Muscle layer of colon (tissue), 2 donors: ENCODE results near the gene APOM.

ENCODE experiments used
- H3K27ac ChIP-seq: one replicate; pipeline ENCODE4 v1.7.0; 2013; ENCODE audit warnings: low read depth, mild to moderate bottlenecking, low read length, moderate library complexity
- H3K27me3 ChIP-seq, 2 donors: one replicate each; pipeline ENCODE4 v1.7.0; 2013; ENCODE audit warnings: low read length in 2 of 2, mild to moderate bottlenecking in 2 of 2; ENCODE audit not compliant: insufficient read depth in 2 of 2, control insufficient read depth in 1 of 2
- H3K36me3 ChIP-seq: one replicate; pipeline ENCODE4 v1.7.0; 2013; ENCODE audit warnings: mild to moderate bottlenecking, low read length; ENCODE audit not compliant: insufficient read depth
- H3K4me1 ChIP-seq: one replicate; pipeline ENCODE4 v1.7.0; 2013; ENCODE audit warnings: mild to moderate bottlenecking, low read length; ENCODE audit not compliant: insufficient read depth
- H3K4me3 ChIP-seq, 2 donors: one replicate each; pipeline ENCODE4 v1.7.0; 2013; ENCODE audit warnings: low read length in 2 of 2, low read depth in 1 of 2, mild to moderate bottlenecking in 1 of 2, moderate library complexity in 1 of 2
- H3K9ac ChIP-seq: one replicate; pipeline ENCODE4 v1.7.0; 2013; ENCODE audit warnings: low read length
- H3K9me3 ChIP-seq: one replicate; pipeline ENCODE4 v1.7.0; 2013; ENCODE audit warnings: mild to moderate bottlenecking, low read length
- donor health status: abdominal sarcoma.
- donor health status: Adenocarcinoma of cecum.

APOM gene

DNA sequence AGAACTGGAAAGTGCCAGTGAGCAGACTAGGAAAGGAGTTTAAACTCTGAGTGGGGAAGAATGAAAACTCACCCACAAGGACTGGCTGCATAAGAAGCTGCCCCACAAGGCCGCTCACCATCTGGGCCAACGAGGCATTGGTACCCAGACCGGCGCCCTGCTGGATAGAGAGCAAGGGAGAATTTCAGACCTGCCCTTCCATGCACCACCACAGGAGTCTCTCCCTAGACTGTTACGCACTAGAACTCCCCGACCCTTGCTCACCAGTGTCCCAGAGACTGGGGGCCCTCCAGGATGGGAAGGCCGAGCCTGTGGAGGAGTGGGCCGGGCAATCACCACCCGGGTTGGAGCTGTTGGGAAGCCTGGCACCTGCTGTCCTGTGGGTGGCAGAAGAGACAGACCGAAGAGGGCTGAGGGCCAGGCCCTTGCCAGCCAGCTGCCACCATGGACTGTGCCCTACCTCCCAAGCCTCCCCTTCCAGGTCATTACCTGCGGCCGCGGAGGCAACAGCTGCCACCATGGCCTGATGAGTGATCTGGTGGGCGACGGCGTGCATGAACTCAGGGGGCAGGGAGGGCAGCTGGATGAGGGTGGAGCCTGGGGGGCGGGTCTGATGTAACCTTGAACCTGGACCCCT lies 11.8 kb upstream of the APOM start:
- Histone ChIP-seq H3K4me3 (no peak overlapping the region), H3K9me3 (no peaks in the 10 kb centered on the region), H3K9ac (no peak overlapping the region), H3K4me1 (no peaks in the 10 kb centered on the region), H3K27ac (no peak overlapping the region), H3K36me3 (peaks cover 89% of the 10 kb centered on the region), H3K27me3 (no peaks in the 10 kb centered on the region)

DNA sequence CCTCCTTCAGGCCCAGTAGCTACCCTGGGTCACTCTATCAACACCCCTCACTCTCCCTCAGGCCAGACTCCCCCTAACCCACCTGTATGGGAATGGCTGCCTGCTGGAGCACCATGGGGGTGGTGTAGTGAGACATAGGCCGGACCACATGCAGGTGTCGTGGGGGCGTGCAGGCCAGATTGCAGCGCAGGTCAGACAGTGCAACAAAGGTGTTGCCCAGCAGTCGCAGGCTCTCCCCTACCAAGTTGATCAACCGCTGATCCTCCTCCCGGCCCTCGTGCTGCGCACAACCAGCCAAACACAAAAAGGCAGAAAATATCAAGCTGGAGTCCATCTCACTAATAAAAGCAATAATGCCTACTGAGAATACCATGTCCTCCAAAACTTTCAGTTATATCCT lies 10.4 kb upstream of the APOM start:
- no peaks in the 10 kb centered on the region for H3K27me3 ChIP-seq
- H3K4me1 ChIP-seq, result no peaks in the 10 kb centered on the region
- H3K9me3 ChIP-seq, result no peaks in the 10 kb centered on the region
- no peak overlapping the region for H3K4me3 ChIP-seq
- peaks cover 90% of the 10 kb centered on the region for H3K36me3 ChIP-seq
- no peak overlapping the region for H3K27ac ChIP-seq
- no peak overlapping the region for H3K9ac ChIP-seq

DNA sequence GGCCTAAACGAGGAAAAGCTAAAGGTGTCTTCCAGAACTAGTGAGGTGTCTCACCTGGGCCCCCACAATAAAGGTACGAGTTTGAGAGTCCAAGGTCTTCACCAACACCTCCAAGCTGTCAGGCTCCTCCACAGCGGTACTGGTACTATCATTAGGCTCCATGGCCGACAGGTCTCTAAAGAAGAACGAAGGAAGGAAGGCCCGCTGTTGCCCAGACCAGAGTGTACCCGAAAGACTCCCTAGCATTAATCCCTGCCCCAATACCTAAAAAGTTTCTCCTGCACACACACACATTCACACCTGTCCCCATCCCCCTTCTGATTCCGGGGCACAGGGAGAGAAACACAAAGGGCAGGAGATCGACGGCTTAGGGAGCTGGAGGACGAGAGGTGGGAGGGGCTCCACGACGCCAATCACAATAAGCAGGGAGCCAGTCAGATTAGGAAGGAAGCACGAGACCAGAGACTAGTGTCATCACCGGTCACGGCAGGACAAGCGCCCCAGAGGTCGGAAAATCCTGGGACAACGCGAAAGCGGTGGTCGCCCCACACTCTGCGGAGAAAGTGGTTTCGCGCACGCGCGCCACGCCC lies 4.0 kb upstream of the APOM start:
- Histone ChIP-seq H3K27ac (peak overlapping the region; percentile 98), H3K9ac (peak overlapping the region; percentile 94), H3K9me3 (no peaks in the 10 kb centered on the region), H3K4me1 (peaks cover 21% of the 10 kb centered on the region), H3K36me3 (peaks cover 39% of the 10 kb centered on the region), H3K27me3 (no peaks in the 10 kb centered on the region), H3K4me3 (peak overlapping the region; percentile 82 to 93)

DNA sequence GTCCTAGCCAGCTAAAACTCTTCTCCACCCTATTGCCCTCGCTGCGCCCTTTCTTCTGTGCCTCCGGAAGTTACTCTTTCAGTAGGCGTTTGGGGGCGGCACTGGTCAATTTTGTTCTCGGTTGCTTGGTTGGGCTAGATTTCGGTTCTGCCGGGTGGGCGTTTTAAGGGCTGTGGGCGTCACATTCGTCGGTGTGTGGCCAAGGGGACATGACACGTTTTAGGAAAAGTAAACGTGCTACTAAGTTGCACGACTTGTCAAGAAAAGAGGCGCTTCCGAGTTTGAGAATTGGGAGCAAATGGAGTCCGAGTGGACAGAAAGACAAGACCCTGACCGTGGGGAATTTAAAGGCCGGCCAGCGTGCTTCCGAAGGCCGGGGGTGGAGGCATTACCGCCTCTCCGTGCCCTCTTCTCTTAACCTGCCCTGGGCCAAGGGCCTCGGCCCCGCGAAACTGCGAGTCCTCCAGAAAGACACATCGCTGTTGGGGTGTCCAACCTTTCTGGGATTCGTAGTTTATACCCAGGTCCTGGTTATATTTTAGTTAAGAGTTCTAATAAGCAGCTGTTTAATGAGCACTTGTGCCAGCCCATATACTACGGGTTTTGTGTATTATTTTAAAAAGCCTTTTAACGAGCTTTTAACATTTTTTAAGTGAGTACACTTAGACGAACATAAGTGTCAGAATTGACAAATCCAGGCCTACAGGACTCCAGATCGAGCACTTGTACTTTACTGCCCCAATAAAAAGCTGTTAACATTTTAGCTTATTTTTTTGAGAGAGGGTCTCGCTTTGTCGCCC lies 2.6 kb upstream of the APOM start:
- H3K4me3 ChIP-seq, result peak overlapping the region; percentile 82 to 93
- peak overlapping the region; percentile 98 for H3K27ac ChIP-seq
- peak overlapping the region; percentile 94 for H3K9ac ChIP-seq
- H3K36me3 ChIP-seq, result peaks cover 29% of the 10 kb centered on the region
- H3K9me3 ChIP-seq, result no peaks in the 10 kb centered on the region
- H3K4me1 ChIP-seq, result peaks cover 31% of the 10 kb centered on the region
- H3K27me3 ChIP-seq, result no peaks in the 10 kb centered on the region

DNA sequence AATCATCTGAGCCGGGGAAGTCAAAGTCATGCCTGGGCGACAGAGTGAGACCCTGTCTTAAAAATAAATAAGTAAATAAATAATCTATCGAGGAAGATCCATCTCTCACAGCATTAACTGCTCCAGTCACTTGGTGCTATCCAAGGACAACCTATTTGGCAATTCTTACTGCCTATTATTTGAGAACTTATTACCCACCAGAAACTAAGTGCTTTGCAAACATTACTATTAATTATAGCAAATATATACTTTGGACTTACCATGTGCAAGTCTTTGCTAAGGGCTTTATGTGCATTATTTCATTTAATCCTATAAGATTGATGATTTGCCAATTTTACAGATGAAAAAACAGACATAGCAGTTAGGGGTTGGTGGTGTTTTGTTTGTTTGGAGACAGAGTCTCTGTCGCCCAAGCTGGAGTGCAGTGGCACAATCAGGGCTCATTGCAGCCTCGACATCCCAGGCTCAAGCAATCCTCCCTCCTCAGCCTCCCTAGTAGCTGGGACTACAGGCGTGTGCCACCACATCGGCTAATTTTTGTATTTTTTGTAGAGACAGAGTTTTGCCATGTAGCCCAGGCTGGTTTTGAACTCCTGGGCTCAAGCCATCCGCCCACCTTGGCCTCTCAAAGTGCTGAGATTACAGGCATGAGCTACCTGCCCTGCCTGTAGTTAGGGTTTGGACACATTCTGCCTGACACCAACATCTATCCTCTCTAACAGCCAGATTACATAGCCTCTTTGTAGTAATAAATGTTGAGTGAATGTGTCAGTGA lies 933 bp upstream of the APOM start:
- Histone ChIP-seq H3K4me1 (peaks cover 48% of the 10 kb centered on the region), H3K9me3 (no peaks in the 10 kb centered on the region), H3K4me3 (no peak overlapping the region), H3K9ac (no peak overlapping the region), H3K27ac (no peak overlapping the region), H3K27me3 (no peaks in the 10 kb centered on the region), H3K36me3 (peaks cover 19% of the 10 kb centered on the region)

DNA sequence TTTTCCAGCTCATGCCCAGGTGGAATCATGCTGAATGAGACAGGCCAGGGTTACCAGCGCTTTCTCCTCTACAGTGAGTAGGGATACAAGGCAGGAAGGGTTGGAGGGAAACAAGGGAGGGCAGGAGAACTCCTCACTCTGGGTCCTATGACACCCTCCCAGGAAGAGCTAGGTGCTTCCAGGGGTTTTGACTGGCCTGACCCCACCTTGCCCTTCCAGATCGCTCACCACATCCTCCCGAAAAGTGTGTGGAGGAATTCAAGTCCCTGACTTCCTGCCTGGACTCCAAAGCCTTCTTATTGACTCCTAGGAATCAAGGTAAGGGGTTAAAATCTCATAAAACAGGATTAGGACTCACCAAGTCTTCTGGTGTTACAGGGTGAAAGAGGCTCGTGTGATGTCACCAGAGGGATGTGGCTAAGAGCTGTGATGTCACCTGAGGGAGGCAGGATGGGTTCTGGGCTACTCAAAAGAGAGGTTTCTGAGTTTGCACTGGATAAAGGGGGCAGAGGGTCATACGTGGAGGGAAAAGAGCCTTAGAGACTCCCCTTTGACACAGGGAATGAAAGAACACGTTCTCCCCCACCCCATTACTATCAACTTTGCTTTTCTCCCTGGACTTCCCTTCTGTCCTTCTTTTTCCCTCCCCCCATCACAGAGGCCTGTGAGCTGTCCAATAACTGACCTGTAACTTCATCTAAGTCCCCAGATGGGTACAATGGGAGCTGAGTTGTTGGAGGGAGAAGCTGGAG lies 1.9 kb downstream of the APOM start:
- Histone ChIP-seq H3K4me1 (peaks cover 55% of the 10 kb centered on the region), H3K27ac (no peak overlapping the region), H3K27me3 (no peaks in the 10 kb centered on the region), H3K36me3 (peaks cover 25% of the 10 kb centered on the region), H3K4me3 (no peak overlapping the region), H3K9me3 (no peaks in the 10 kb centered on the region), H3K9ac (no peak overlapping the region)

DNA sequence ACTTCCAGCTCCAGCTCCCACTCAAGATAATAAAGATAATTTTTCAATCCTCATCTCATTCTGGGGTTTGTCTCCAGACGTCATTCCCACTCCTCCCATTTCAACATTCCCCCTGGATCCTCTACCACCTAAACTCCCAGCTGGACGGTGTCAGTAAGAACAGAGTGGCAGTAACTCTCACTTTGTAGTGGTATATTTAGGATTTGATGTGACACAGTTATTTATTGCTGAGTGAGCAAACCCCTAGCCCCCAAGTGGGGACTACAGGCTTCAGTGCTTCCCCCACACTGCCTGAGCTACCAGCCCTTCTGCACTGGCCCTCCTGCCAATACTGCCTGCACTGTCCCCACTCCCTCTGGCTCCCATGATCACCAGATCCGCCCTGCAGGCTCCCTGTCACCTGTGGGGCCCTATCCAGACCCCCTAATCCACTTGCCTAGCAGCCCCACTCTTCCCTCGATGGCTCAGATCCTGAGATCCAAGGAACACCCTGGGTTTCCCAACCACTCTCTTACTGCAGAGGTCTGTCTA lies 2.5 kb downstream of the APOM start:
- peaks cover 60% of the 10 kb centered on the region for H3K4me1 ChIP-seq
- no peak overlapping the region for H3K9ac ChIP-seq
- H3K27ac ChIP-seq, result no peak overlapping the region
- no peak overlapping the region for H3K4me3 ChIP-seq
- H3K27me3 ChIP-seq, result no peaks in the 10 kb centered on the region
- no peaks in the 10 kb centered on the region for H3K9me3 ChIP-seq
- H3K36me3 ChIP-seq, result peaks cover 28% of the 10 kb centered on the region

DNA sequence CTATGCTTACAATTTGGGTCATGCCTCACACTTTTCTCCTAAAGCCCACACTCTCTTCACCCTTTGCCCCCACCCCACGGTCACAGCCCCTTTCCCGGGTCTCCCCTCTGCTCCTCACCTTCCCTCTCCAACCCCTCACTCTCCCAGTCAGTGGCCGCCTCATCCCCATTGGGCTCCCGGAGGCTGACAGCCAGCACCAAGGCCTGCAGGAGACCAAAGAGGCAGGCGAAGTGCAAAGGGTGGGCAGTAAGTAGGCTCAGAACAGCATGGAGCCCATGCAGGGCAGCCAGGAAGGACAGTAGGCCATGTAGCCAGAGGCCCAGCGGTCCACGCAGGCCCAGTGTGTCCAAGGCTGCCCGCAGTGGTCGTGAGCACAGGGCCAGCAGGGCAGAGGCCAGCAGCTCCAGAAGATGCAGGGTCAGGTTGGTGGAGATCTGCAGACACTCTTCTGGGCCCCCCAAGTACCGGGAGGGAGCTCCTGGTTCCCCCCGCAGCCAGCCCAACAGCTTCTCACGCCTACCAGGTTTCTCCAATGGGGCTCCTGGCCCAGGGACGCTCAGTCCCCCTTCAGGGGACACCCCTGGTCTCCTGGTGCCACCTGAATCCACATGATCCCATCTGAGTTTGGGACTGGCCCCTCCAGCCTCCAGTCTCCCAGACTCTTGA lies 3.4 kb downstream of the APOM start:
- Histone ChIP-seq H3K9ac (peak overlapping the region; percentile 89), H3K27ac (no peak overlapping the region), H3K36me3 (peaks cover 32% of the 10 kb centered on the region)

DNA sequence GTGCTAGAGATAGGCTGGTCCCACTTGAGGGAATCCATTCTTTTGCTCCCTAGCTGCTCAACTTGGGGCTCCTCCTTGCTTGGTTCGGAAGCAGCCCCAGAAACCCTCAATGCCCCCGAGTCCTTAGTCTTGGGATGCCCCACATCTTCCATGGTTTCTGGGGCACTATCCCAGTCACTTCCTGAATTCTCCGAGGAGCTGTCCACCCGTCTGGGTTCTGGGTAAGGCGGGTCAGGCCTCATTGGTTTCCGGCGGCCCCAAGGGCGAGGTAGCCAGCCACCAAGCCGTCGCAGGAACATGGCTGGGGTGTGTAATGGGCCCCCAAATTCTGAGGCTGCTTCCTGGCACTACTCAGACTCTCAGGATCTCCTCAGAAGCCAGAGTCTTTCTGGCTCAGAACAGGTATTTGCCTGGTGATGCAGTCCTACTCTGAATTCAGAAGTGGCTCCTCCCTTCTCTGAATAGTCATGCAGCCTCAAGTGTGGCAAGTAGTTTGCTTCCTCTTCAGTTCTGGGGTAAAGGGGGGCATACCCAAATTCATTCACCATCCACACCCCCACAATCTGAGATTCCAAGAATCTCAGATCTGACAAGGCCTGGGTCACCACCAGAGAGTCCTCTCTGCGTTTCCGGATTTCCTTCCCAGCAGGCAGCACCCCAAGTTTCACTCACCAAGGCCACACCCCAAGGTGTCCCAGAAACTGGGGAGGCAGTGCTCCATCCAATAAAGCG lies 4.1 kb downstream of the APOM start:
- peak overlapping the region; percentile 93 for H3K27ac ChIP-seq
- peak overlapping the region; percentile 80 to 100 for H3K4me3 ChIP-seq
- peaks cover 62% of the 10 kb centered on the region for H3K4me1 ChIP-seq
- peaks cover 32% of the 10 kb centered on the region for H3K36me3 ChIP-seq
- H3K9ac ChIP-seq, result peak overlapping the region; percentile 89
- no peaks in the 10 kb centered on the region for H3K9me3 ChIP-seq
- H3K27me3 ChIP-seq, result no peaks in the 10 kb centered on the region

More for the DNA sequence above, 3.4 kb downstream of the APOM start:
- Histone ChIP-seq H3K4me1 (peaks cover 61% of the 10 kb centered on the region), H3K9me3 (no peaks in the 10 kb centered on the region), H3K27me3 (no peaks in the 10 kb centered on the region), H3K4me3 (peak overlapping the region; percentile 80 to 100)
